ENCODE data around the gene ZNRF2.

ZNRF2 gene

GRCh38 chr7:30310674-30311362 is 26.4 kb downstream of the ZNRF2 start:
- Histone ChIP-seq H3K4me2 (ENCODE audit: low read length) (no peak overlapping the region), H3K27me3 (ENCODE audit: control insufficient read depth, insufficient read depth, low read length) (no peaks in the 10 kb centered on the region), H3K36me3 (ENCODE audit: control insufficient read depth, insufficient read depth, low read length) (no peaks in the 10 kb centered on the region), H3K4me3 (ENCODE audit: low read depth, low read length) (no peak overlapping the region), H3K79me2 (peaks cover 37% of the 10 kb centered on the region), H3K9me3 (ENCODE audit: control insufficient read depth, low read length) (no peaks in the 10 kb centered on the region), H3K27ac (no peak overlapping the region), H2AFZ (no peak overlapping the region), H3K9ac (no peak overlapping the region), H3K4me1 (no peaks in the 10 kb centered on the region)
- TF ChIP-seq CTCF (IDR thresholded peaks at IDR 0.05): no peak

- Histone ChIP-seq H3K27ac (no peak overlapping the region), H3K4me1 (peaks cover 3% of the 10 kb centered on the region)
- no peak for TF ChIP-seq CTCF (IDR thresholded peaks at IDR 0.05)
These were observed 27.8 kb downstream of the ZNRF2 start for GRCh38 chr7:30312178-30312577.

GRCh38 chr7:30313348-30313747 is 29.0 kb downstream of the ZNRF2 start:
- no peak for TF ChIP-seq CTCF (IDR thresholded peaks at IDR 0.05)
- Histone ChIP-seq H3K79me2 (peaks cover 44% of the 10 kb centered on the region), H3K4me2 (ENCODE audit: low read length) (no peak overlapping the region), H2AFZ (no peak overlapping the region), H3K36me3 (ENCODE audit: control insufficient read depth, insufficient read depth, low read length) (no peaks in the 10 kb centered on the region), H3K9ac (no peak overlapping the region), H3K27me3 (ENCODE audit: control insufficient read depth, insufficient read depth, low read length) (no peaks in the 10 kb centered on the region), H3K9me3 (ENCODE audit: control insufficient read depth, low read length) (no peaks in the 10 kb centered on the region), H3K4me1 (peaks cover 4% of the 10 kb centered on the region), H3K27ac (no peak overlapping the region), H3K4me3 (ENCODE audit: low read depth, low read length) (no peak overlapping the region)

More at GRCh38 chr7:30312178-30312577, 27.8 kb downstream of the ZNRF2 start:
- H3K9ac ChIP-seq: no peak overlapping the region
- no peaks in the 10 kb centered on the region for H3K36me3 ChIP-seq (ENCODE audit: control insufficient read depth, insufficient read depth, low read length)
- H2AFZ ChIP-seq: no peak overlapping the region
- H3K27me3 ChIP-seq (ENCODE audit: control insufficient read depth, insufficient read depth, low read length): no peaks in the 10 kb centered on the region
- no peak overlapping the region for H3K4me3 ChIP-seq (ENCODE audit: low read depth, low read length)
- no peak overlapping the region for H3K4me2 ChIP-seq (ENCODE audit: low read length)
- H3K79me2 ChIP-seq: peaks cover 41% of the 10 kb centered on the region
- no peaks in the 10 kb centered on the region for H3K9me3 ChIP-seq (ENCODE audit: control insufficient read depth, low read length)

- Histone ChIP-seq H3K79me2 (peaks cover 46% of the 10 kb centered on the region), H2AFZ (no peak overlapping the region), H3K9ac (no peak overlapping the region), H3K27me3 (ENCODE audit: control insufficient read depth, insufficient read depth, low read length) (no peaks in the 10 kb centered on the region), H3K36me3 (ENCODE audit: control insufficient read depth, insufficient read depth, low read length) (no peaks in the 10 kb centered on the region), H3K4me1 (peaks cover 4% of the 10 kb centered on the region), H3K9me3 (ENCODE audit: control insufficient read depth, low read length) (no peaks in the 10 kb centered on the region), H3K4me3 (ENCODE audit: low read depth, low read length) (no peak overlapping the region), H3K27ac (no peak overlapping the region), H3K4me2 (ENCODE audit: low read length) (no peak overlapping the region)
- TF ChIP-seq CTCF (IDR thresholded peaks at IDR 0.05): no peak
These were observed 29.4 kb downstream of the ZNRF2 start for GRCh38 chr7:30313793-30314192.

- Histone ChIP-seq H3K79me2 (peaks cover 43% of the 10 kb centered on the region), H3K27me3 (ENCODE audit: control insufficient read depth, insufficient read depth, low read length) (no peaks in the 10 kb centered on the region), H3K4me3 (ENCODE audit: low read depth, low read length) (no peak overlapping the region), H3K9me3 (ENCODE audit: control insufficient read depth, low read length) (no peaks in the 10 kb centered on the region), H3K4me1 (peaks cover 9% of the 10 kb centered on the region), H3K36me3 (ENCODE audit: control insufficient read depth, insufficient read depth, low read length) (no peaks in the 10 kb centered on the region), H2AFZ (no peak overlapping the region), H3K9ac (no peak overlapping the region), H3K4me2 (ENCODE audit: low read length) (no peak overlapping the region), H3K27ac (no peak overlapping the region)
- no peak for TF ChIP-seq CTCF (IDR thresholded peaks at IDR 0.05)
These were observed 31.2 kb downstream of the ZNRF2 start for GRCh38 chr7:30315589-30315988.
